ENCODE data around the gene RPS6KB1.
A peak's percentile ranks its signal among the peaks of the same experiment; 100 is the strongest.
"Not testable (repeated sequence)": the region's sequence is repeated elsewhere in the genome, so short reads cannot be mapped to it uniquely, and the experiment has no call there.

Gene RPS6KB1

DNA sequence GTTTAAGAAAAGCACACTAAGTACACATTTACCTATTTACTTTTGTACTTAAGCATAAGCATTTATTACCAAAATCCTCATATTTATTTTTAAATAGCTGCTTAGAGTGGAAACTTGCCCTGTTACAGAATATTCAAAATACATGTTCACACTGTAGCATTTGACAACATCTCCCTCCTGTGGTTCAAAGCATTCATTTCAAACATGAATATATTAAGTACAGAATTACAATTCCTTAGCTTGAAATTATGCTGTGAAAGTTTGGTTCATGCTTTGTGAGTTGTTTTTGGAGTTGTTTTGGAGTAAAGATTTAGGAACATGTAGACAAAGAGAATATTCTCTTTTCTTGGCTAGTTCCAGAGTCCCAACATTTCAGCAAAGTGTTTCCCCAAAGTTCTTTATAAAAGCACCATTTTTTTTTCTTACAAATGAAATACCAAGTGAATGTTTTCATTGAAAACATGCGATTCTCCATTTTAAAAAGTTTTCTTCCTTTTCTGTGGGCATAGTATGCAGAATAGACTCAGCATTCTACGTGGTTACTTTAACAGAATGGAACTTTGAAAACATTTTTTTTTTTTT is 33.4 kb upstream of the RPS6KB1 start:
- DNase-seq (ENCODE audit: extremely low read depth, low read depth), result peak; percentile 41
- TF ChIP-seq, protein P1, sequence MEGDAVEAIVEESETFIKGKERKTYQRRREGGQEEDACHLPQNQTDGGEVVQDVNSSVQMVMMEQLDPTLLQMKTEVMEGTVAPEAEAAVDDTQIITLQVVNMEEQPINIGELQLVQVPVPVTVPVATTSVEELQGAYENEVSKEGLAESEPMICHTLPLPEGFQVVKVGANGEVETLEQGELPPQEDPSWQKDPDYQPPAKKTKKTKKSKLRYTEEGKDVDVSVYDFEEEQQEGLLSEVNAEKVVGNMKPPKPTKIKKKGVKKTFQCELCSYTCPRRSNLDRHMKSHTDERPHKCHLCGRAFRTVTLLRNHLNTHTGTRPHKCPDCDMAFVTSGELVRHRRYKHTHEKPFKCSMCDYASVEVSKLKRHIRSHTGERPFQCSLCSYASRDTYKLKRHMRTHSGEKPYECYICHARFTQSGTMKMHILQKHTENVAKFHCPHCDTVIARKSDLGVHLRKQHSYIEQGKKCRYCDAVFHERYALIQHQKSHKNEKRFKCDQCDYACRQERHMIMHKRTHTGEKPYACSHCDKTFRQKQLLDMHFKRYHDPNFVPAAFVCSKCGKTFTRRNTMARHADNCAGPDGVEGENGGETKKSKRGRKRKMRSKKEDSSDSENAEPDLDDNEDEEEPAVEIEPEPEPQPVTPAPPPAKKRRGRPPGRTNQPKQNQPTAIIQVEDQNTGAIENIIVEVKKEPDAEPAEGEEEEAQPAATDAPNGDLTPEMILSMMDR (IDR thresholded peaks at IDR 0.05; ENCODE audit: low read depth, low read length), result peak; percentile 55

DNA sequence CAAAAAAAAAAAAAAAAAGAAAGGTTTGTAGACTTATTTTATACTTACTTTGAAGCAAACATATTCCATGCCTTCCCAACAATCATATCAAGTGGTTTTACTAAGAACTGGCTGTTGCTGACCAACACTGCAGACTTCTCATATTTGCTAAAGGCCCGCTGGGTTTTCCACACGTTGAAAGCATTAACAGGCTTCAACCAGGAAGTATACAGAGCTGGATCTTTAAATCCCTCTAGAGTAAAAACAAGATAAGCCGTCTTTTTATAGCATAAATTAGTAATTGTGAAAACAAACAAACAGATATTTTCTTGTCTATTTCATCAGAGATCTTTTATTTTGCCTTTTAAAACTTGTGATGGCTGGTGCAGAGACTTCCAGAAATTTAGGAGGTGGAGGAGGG is 29.3 kb upstream of the RPS6KB1 start:
- TF ChIP-seq, protein P1 (IDR thresholded peaks at IDR 0.05; ENCODE audit: low read depth, low read length), result no peak
- no peak for DNase-seq (ENCODE audit: extremely low read depth, low read depth)

DNA sequence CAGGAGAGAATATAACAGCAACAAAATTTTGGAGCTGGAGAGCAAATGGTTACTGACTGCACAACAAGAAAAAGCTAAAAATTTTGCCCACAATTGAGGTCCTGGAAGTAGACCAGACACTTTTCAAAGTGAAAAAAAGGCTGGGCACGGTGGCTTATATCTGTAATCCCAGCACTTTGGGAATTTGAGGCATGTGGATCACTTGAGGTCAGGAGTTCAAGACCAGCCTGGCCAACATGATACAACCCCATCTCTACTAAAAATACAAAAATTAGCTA is 23.0 kb upstream of the RPS6KB1 start:
- no peak for DNase-seq (ENCODE audit: extremely low read depth, low read depth)
- TF ChIP-seq, protein P1 (IDR thresholded peaks at IDR 0.05; ENCODE audit: low read depth, low read length), result no peak

DNA sequence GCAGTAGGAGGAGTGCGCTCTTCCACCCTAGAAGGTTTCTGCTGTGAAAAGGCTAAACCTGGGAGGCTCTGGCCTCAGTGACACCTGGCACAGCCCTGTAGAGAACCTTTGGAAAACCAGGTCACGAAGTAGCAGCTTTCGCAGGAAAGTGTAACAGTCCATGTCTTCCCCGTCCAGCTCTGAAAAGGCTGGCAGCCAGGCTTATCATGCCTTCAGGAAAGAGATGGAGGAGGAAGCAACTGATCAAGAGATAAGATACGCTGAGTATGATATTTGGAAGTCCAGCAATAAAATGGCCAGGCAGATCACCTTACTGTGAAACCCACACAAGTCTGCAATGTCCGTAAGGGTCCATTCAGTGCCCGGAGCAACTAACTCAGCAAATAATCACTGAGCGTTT is 22.4 kb upstream of the RPS6KB1 start:
- TF ChIP-seq, protein P1 (IDR thresholded peaks at IDR 0.05; ENCODE audit: low read depth, low read length), result no peak
- no peak for DNase-seq (ENCODE audit: extremely low read depth, low read depth)

DNA sequence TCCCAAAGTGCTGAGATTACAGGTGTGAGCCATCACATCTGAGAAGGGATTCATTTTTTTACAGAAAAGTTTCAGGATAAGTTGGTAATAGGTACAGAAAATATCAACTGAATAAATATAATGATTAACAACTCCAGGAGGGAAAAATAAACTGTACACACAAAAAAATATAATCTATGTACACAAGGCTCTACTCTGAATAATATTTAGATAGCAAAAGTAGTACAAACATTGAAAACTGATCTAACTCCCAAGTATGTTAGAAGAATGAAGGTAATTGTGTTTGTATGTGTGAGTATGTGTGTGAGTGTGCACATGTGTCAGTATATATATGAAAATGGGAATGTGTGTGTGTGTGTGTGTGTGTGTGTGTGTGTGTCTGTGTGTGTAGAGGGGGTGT is 20.6 kb upstream of the RPS6KB1 start:
- TF ChIP-seq, protein P1 (IDR thresholded peaks at IDR 0.05; ENCODE audit: low read depth, low read length), result no peak
- no peak for DNase-seq (ENCODE audit: extremely low read depth, low read depth)

DNA sequence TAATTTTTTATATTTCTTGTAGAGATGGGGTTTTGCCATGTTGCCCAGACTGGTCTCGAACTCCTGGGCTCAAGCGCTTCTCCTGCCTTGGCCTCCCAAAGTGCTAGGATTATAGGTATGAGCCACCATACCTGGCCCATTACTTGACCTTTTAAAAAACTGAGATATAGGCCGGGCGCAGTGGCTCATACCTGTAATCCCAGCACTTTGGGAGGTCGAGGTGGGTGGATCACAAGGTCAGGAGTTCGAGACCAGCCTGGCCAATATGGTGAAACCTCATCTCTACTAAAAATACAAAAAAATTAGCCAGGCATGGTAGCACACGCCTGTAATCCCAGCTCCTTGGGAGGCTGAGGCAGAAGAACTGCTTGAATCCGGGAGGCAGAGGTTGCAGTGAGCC is 19.5 kb upstream of the RPS6KB1 start:
- not testable (repeated sequence) for DNase-seq (ENCODE audit: extremely low read depth, low read depth)

DNA sequence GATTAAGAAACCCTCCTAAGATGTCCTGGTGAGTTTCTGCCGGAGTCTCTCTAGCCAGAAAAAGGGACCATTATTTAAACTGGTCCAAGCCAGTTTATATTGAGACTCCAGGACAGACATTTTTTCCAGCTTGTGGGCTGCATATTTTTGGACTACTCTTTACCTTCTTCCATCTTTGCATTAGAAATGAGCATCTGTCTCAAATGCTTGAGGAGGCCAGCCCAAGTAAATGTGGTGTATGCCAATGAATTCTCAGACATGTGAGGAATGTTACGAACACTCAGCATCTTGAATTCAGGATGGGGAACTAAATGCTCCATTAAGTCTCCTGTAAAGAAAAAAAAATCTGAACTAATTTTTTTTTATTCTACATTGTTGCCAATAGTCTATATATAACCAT is 18.5 kb upstream of the RPS6KB1 start:
- DNase-seq (ENCODE audit: extremely low read depth, low read depth), result no peak
- TF ChIP-seq, protein P1 (IDR thresholded peaks at IDR 0.05; ENCODE audit: low read depth, low read length), result no peak

DNA sequence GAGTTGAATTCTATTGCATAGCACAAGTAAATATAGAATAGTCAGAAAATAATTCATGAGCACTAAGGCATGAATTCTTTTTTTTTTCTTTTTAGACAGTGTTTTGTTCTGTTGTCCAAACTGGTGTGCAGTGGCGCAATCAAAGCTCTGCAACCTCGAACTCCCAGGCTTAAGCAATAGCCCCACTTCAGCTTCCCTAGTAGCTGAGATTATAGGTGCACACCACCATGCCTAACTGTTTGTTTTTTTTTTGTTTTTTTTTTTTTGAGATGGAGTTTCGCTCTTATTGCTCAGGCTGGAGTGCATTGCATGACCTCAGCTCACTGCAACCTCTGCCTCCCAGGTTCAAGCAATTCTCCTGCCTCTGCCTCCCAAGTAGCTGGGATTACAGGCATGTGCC is 16.8 kb upstream of the RPS6KB1 start:
- no peak for DNase-seq (ENCODE audit: extremely low read depth, low read depth)
- TF ChIP-seq, protein P1 (IDR thresholded peaks at IDR 0.05; ENCODE audit: low read depth, low read length), result no peak

Data from AG09319 (cell line).